ENCODE measurements around the gene SELENOF.
"Not testable (repeated sequence)": the region's sequence is repeated elsewhere in the genome, so short reads cannot be mapped to it uniquely, and the experiment has no call there.

SELENOF gene

DNA sequence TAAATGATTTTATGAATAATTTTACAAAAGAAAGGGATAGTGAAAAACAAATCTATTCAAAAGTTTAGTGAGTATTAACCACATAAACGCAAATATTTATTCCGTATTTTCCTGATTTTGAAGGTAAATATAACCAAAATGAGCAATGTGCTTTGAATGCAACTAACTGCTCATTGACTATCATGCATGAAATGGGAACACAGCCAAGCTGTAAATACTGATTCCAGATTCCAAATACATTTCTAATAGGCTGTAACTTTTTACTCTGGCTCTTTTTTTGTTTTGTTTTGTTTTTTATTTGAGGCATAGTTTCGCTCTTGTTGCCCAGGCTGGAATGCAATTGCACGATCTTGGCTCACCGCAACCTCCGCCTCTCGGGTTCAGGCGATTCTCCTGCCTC, 41.8 kb downstream of the SELENOF start:
- TF ChIP-seq, protein P1, sequence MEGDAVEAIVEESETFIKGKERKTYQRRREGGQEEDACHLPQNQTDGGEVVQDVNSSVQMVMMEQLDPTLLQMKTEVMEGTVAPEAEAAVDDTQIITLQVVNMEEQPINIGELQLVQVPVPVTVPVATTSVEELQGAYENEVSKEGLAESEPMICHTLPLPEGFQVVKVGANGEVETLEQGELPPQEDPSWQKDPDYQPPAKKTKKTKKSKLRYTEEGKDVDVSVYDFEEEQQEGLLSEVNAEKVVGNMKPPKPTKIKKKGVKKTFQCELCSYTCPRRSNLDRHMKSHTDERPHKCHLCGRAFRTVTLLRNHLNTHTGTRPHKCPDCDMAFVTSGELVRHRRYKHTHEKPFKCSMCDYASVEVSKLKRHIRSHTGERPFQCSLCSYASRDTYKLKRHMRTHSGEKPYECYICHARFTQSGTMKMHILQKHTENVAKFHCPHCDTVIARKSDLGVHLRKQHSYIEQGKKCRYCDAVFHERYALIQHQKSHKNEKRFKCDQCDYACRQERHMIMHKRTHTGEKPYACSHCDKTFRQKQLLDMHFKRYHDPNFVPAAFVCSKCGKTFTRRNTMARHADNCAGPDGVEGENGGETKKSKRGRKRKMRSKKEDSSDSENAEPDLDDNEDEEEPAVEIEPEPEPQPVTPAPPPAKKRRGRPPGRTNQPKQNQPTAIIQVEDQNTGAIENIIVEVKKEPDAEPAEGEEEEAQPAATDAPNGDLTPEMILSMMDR (IDR thresholded peaks at IDR 0.05): no peak
- H3K27ac Mint-ChIP-seq: peak overlapping the region; percentile 36
- H3K4me3 Mint-ChIP-seq: no peak overlapping the region
- no peaks in the 10 kb centered on the region for H3K9me3 Mint-ChIP-seq
- H3K27me3 Mint-ChIP-seq (ENCODE audit: low read depth, poor library complexity): no peaks in the 10 kb centered on the region
- peaks cover 49% of the 10 kb centered on the region for H3K36me3 Mint-ChIP-seq (ENCODE audit: low read depth)
- H3K4me1 Mint-ChIP-seq: no peaks in the 10 kb centered on the region
- DNase-seq: no peak

DNA sequence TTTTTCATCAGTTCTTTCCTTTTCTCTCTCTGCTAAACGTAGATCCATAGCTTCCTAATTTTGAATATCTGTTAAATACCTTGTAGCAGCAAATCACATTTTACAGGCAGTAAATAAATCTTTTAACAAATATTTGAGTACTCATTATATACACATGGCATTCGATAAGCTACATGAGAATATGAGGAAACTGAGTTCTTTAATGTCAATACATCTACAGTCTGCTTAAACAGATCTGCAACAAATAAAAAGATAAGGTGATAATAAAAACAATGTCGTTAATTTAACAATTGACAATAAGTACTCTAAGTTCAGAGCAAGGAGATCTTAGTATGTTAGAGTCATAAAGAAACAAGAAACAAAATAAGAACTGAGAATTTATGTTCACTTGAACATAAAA, 42.9 kb downstream of the SELENOF start:
- Mint-ChIP-seq H3K4me3 (no peak overlapping the region), H3K27me3 (ENCODE audit: low read depth, poor library complexity) (no peaks in the 10 kb centered on the region), H3K36me3 (ENCODE audit: low read depth) (peaks cover 56% of the 10 kb centered on the region), H3K4me1 (no peaks in the 10 kb centered on the region), H3K27ac (no peak overlapping the region), H3K9me3 (no peaks in the 10 kb centered on the region)
- no peak for DNase-seq
- TF ChIP-seq, protein P1 (IDR thresholded peaks at IDR 0.05): no peak

DNA sequence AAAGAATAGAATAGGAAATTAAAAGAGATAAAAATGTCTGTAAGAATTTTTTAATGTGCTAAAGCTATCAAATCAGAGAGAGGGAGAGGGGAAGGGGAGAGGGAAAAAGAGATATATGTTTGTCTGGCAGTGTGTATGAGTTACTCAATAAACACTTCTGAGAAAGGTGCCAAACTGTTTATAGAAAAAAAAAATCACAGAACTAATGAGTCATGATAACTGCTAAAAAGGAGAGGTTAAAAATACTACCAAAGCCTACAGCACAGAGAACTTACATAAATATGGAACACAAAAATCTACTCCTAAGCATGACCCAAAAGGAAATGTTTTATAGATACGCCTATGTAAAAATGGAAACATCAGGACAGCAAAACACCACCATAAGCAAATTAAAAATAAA, 45.4 kb downstream of the SELENOF start:
- DNase-seq: no peak
- no peak overlapping the region for H3K4me3 Mint-ChIP-seq
- no peaks in the 10 kb centered on the region for H3K27me3 Mint-ChIP-seq (ENCODE audit: low read depth, poor library complexity)
- no peak overlapping the region for H3K27ac Mint-ChIP-seq
- peaks cover 45% of the 10 kb centered on the region for H3K36me3 Mint-ChIP-seq (ENCODE audit: low read depth)
- TF ChIP-seq, protein P1 (IDR thresholded peaks at IDR 0.05): no peak
- H3K9me3 Mint-ChIP-seq: no peaks in the 10 kb centered on the region
- no peaks in the 10 kb centered on the region for H3K4me1 Mint-ChIP-seq

DNA sequence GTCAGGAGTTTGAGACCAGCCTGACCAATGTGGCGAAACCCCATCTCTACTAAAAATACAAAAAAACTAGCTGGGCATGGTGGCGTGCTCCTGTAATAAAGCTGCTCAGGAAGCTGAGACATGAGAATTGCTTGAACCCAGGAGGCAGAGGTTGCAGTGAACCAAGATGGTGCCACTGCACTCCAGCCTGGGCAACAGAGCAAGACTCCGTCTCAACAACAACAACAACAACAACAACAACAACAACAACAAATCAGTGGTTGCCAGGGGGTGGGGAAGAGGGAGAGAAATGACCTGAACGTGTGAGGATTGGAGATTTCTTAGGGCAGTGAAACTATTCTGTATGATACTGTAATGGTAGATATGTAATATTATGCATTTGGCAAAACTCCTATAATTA, 46.6 kb downstream of the SELENOF start:
- not testable (repeated sequence) for H3K4me3 Mint-ChIP-seq; H3K27ac Mint-ChIP-seq; DNase-seq; H3K9me3 Mint-ChIP-seq; H3K27me3 Mint-ChIP-seq (ENCODE audit: low read depth, poor library complexity); H3K4me1 Mint-ChIP-seq
- peaks cover 44% of the 10 kb centered on the region for H3K36me3 Mint-ChIP-seq (ENCODE audit: low read depth)

DNA sequence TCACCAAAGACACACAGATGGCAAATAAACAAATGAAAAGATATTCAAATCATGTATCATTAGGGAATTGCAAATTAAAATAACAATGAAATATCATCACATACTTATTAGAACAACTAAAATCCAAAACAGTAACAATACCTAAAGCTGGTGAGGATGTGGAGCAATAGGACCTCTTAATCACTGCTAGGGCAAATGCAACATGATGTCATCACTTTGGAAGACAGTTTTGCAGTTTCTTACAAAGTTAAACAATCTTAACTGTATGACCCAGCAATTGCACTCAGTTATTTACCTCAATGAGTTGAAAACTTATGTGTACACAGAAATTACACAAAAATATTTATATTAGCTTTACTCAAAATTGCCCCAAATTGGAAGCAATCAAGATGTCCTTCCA, 47.3 kb downstream of the SELENOF start:
- Mint-ChIP-seq H3K9me3 (no peaks in the 10 kb centered on the region), H3K27me3 (ENCODE audit: low read depth, poor library complexity) (no peaks in the 10 kb centered on the region), H3K27ac (no peak overlapping the region), H3K36me3 (ENCODE audit: low read depth) (peaks cover 42% of the 10 kb centered on the region), H3K4me3 (no peak overlapping the region), H3K4me1 (no peaks in the 10 kb centered on the region)
- TF ChIP-seq, protein P1 (IDR thresholded peaks at IDR 0.05): no peak
- no peak for DNase-seq

DNA sequence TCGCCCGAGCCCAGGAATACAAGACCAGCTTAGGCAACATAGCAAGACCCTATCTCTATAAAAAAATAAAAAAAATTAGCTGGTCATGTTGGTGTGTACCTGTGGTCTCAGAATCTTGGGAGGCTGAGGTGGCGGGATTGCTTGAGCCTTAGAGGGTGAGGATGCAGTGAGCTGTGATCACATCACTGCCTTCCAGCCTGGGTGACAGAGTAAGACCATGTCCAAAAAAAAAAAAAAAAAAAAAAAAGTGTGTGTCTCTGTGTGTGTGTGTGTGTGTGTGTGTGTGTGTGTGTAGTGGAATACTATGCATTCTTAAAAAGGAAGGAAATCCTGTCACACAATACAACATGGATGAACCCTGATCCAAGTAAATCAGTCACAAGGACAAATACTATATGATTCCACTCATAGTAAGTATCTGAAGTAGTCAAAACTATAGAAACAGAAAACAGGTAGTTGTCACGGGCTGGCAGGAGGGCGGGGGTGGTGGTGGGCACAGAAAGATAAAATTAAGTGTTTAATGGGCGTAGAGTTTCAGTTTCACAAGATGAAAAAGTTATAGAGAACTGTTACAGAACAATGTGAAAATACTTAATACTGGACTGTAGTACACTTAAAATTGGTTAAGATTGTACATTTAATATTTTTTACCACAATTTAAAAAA, 47.8 kb downstream of the SELENOF start:
- Mint-ChIP-seq H3K4me1 (no peaks in the 10 kb centered on the region), H3K27me3 (ENCODE audit: low read depth, poor library complexity) (no peaks in the 10 kb centered on the region), H3K36me3 (ENCODE audit: low read depth) (peaks cover 43% of the 10 kb centered on the region), H3K4me3 (no peak overlapping the region), H3K27ac (peak overlapping the region; percentile 9), H3K9me3 (no peaks in the 10 kb centered on the region)
- TF ChIP-seq, protein P1 (IDR thresholded peaks at IDR 0.05): no peak
- DNase-seq: no peak

Data from nephron progenitor cell (in vitro differentiated cells).